Liver (tissue), 3 donors: ENCODE results near the gene ARMC9.

Experiments used
- CTCF ChIP-seq: fragments of 150-350 bp; IDR thresholded peaks from 2 replicates; pipeline ENCODE4 v1.5.1; 2017; ENCODE audit warnings: improper control_type of control experiment, low read depth, low read length; ENCODE audit not compliant: missing input control
- GABPA ChIP-seq, 2 donors: IDR thresholded peaks in 1 of 2; conservative IDR thresholded peaks in 1 of 2; 2 replicates each; pipeline ENCODE4 v1.6.1; 2016; ENCODE audit warnings: antibody characterized with exemption in 2 of 2, mild to moderate bottlenecking in 1 of 2, moderate library complexity in 1 of 2
- TF ChIP-seq, protein P1 (sequence below): IDR thresholded peaks from 2 replicates; pipeline ENCODE4 v1.6.1; 2016; ENCODE audit warnings: antibody characterized with exemption
- donor health status: healthy.
- donor health status: healthy.

DNA sequence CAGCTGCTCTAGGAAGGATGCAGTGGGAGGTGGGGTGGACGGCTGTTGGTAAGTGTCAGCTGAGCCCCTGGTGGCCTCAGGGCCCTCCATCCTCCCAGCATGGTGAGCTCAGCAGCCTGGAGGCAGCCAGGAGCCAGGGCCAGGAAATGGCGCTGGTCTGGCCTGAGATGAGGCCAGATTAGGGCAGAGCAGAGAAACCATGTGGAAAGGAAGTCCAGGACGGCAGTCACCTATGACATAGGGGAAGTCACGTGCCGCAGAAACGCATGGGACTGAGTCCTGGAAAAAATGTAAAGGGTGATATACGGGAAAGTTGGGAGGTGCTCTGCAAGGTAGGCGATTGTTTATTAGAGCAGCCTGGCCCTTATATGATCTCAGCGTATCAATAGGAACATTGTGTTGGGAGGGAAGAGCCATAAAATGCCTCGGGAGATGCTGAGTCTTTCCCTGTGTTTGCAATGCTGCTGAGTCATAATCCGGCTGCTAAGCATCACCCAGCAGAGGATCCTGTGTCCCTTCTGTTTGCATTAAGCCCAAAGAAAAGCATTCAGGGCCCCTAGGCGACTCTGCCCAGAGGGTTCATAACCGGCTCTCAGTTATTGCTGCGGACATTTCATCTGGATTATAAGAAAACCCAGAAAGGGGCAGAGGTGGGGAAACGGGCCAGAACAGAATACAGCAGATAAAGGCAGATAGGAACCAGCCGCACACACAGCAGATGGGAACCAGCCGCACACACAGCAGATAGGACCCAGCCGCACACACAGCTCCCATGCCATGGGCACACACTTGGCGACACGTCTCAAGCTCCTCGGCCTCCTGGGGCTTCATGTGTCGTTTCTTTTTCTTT is 166.8 kb downstream of the ARMC9 start:
- TF ChIP-seq, protein P1, sequence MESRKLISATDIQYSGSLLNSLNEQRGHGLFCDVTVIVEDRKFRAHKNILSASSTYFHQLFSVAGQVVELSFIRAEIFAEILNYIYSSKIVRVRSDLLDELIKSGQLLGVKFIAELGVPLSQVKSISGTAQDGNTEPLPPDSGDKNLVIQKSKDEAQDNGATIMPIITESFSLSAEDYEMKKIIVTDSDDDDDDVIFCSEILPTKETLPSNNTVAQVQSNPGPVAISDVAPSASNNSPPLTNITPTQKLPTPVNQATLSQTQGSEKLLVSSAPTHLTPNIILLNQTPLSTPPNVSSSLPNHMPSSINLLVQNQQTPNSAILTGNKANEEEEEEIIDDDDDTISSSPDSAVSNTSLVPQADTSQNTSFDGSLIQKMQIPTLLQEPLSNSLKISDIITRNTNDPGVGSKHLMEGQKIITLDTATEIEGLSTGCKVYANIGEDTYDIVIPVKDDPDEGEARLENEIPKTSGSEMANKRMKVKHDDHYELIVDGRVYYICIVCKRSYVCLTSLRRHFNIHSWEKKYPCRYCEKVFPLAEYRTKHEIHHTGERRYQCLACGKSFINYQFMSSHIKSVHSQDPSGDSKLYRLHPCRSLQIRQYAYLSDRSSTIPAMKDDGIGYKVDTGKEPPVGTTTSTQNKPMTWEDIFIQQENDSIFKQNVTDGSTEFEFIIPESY, result no peak
- TF ChIP-seq GABPA (IDR thresholded peaks at IDR 0.05 in 1 of 2, conservative IDR thresholded peaks at IDR 0.05 in 1 of 2) (no peak), CTCF (no peak)
